Ovary (tissue), 3 donors: Measurements from ENCODE around the gene TCERG1L.

ENCODE experiments used
- CTCF ChIP-seq, 3 donors: fragments of 450-650 bp in 2 of 3; fragments of 200-600 bp in 1 of 3; IDR thresholded peaks; one replicate each; pipeline versions ENCODE4 v1.5.1 to v1.8.0; 2016 to 2022; ENCODE audit warnings: antibody characterized with exemption in 3 of 3, mild to moderate bottlenecking in 1 of 3
- EP300 ChIP-seq: sonication (generic); formaldehyde crosslinking; IDR thresholded peaks from one replicate; pipeline ENCODE4 v1.6.1; 2017; ENCODE audit warnings: antibody characterized with exemption
- POLR2A ChIP-seq: fragments of 450-650 bp; IDR thresholded peaks from one replicate; pipeline ENCODE4 v1.6.1; 2017; ENCODE audit warnings: antibody characterized with exemption, mild to moderate bottlenecking, moderate library complexity
- donor health status: DM: no; HTN: no; CAD: no.

- no peak for TF ChIP-seq CTCF (IDR thresholded peaks at IDR 0.05)
- TF ChIP-seq POLR2A = no peak
- no peak for TF ChIP-seq EP300
Measured at GRCh38 chr10:131226446-131227162, 84.9 kb downstream of the TCERG1L start.
